Left renal cortex interstitium (tissue), 4 donors: ENCODE measurements around the gene KASH5. TPM values are rescaled to one million over a fixed set of nuclear protein-coding genes. Genes with fewer than 3 reads are reported as not detected.

ENCODE experiments used
- DNase-seq, 4 donors: peaks; one replicate each; pipeline ENCODE4 v3.0.0-alpha.2; 2013; ENCODE audit warnings: low read depth in 4 of 4, low spot score in 2 of 4, missing footprints in 1 of 4
- polyA plus RNA-seq, 4 donors: library from polyadenylated mRNA; unstranded; fragments of 120-200 nt; gene quantifications; one replicate each; pipeline ENCODE4 v1.2.1, GENCODE V29; 2013; ENCODE audit not compliant: insufficient read length in 4 of 4

KASH5 gene, protein sequence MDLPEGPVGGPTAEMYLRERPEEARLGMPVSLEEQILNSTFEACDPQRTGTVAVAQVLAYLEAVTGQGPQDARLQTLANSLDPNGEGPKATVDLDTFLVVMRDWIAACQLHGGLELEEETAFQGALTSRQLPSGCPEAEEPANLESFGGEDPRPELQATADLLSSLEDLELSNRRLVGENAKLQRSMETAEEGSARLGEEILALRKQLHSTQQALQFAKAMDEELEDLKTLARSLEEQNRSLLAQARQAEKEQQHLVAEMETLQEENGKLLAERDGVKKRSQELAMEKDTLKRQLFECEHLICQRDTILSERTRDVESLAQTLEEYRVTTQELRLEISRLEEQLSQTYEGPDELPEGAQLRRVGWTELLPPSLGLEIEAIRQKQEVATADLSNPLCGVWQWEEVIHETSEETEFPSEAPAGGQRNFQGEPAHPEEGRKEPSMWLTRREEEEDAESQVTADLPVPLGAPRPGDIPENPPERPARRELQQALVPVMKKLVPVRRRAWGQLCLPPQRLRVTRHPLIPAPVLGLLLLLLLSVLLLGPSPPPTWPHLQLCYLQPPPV
- polyA plus RNA-seq, result under 1 TPM; 0.10 to 0.43 (median 0.22) TPM

DNA sequence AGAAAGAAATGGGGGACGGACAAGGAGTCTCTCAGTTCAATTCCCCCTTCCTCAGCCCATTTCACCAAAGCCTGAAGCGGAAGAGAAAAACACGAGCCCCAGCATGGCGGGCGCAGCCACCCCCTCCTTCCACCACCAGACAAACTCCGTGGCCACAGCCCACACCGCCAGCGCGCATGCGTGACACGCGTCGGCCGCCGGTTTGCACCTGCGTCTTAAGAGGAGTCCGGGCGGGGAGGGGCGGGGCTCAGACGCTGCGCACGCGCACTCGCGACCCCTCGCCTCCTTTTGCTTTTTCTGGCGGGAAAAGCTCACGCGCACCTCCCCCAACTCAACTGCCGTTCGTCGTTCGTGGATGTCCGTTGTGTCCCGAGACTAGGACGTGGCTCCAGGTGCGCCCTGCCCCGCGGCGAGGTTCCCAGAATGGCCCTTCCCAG, at the start of gene KASH5:
Gene KASH5 (plus strand): TSS at position 314 of the 437 bp plus-strand sequence. CDS start 2,635 bp downstream, outside the sequence.
- peak in 1 of 4 donors; percentile 38 for DNase-seq

DNA sequence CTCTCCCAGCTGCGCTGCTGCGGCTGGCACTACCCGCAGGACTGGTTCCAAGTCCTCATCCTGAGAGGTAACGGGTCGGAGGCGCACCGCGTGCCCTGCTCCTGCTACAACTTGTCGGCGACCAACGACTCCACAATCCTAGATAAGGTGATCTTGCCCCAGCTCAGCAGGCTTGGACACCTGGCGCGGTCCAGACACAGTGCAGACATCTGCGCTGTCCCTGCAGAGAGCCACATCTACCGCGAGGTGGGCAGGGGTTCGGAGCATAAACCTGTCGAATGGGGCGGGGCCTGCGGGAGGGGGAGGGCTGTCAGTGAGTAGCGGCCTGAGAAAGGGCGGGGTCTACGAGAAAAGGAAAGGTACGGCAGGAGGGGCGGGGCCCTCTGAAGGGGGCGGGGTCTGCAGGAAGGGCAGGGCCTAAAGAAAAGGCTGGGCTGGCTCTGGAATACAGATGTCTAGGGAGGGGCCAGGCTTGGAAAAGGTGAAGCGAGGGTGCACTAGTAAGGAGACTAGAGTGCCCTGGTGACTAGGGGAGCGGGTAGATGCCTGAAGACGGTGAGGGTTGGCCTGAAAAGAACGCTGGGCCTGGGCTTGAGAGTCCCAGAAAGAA, 49.3 kb upstream of the KASH5 start:
- DNase-seq, result peak in 3 of 4 donors; percentile 53 to 67 (median 62)

- peak; percentile 63 to 89 (median 74) for DNase-seq
These were observed 48.6 kb upstream of the KASH5 start for GRCh38 chr19:49339301-49340068.

- no peak for DNase-seq
These were observed 47.8 kb upstream of the KASH5 start for GRCh38 chr19:49340069-49340864.

GRCh38 chr19:49340865-49341718, 47.0 kb upstream of the KASH5 start:
- DNase-seq, result no peak

DNA sequence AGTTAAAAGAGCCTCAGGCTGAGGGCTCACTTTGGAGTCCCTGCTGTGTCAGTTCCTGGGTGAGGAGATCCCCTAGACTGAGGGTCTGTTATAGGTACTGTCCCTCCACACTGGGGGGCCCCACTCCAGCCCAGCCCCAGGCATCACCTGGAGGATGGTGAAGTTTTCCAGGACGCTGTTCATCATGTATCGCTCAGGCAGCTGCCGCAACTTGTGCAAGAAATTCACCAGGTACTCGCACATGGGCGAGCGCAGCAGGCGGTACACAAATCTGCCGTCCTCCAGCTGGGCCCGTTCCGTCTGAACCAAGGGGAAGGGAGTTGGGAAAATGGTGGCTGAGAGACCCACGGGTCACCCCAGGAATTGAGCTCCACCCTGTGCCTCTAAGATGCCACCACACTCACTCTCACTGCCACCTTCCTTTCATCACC, 45.7 kb upstream of the KASH5 start:
- no peak for DNase-seq

- DNase-seq, result no peak
These were observed 44.9 kb upstream of the KASH5 start for GRCh38 chr19:49343123-49343522.

DNA sequence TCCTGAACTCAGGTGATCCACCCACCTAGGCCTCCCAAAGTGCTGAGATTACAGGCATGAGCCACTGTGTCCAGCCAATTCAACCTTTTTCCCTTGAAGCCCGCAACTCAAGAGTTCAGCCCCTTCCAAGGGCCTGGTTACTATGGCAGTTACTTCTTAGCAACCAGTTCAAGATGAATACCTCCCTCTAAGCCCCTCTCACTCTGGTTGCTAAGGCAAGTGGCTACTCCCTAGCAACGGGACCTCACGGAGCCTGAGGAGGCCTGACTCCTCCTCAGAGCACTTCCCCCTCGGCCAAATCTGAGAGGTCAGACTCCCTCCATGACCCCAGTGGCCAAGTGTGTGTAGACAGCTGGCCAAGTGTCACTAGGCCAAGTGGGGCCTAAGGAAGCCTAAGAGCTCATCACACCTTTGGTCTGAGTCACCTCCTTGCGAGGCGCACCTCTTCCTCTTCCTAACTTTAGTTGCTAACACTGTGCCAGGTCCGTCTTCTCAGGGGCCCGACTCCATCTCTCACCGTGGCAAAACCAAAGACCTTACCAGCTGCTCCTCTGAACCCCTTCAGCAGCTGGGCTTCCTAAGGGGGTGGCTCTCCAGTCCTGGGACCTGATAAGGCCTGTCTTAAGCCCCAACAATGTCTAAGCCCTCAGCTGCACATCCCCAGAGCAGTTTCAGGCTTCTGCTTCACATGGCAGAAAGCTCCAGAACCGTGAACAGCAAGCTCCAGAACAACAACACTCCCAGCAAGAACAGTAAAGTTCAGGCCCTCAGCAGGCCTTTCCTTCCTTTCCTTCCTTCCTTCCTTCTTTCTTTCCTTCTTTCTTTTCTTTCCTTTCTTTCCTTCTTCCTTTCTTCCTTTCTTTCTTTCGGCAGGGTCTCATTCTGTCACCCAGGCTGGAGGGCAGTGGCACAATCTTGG, 43.3 kb upstream of the KASH5 start:
- no peak for DNase-seq

GRCh38 chr19:49347191-49347590, 40.9 kb upstream of the KASH5 start:
- DNase-seq, result no peak

DNA sequence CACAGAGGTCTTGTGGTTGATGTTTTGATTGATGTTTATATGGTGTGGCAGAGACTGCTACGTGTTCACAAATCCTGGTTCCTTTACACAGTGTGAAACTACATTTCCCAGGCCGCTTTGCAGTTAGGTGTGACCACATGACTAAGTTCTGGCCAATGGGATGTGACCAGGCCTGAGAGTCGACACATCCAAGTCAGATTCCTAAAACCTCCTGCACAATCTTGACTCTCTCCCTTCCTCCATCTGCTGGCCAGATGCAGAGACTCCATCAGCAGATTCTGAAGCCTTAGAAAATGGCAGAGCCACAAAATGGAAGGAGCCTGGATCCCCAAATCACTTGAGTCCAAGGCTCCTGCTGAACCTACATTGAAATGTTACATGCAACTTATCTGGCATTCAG, 40.2 kb upstream of the KASH5 start:
- DNase-seq, result no peak

DNA sequence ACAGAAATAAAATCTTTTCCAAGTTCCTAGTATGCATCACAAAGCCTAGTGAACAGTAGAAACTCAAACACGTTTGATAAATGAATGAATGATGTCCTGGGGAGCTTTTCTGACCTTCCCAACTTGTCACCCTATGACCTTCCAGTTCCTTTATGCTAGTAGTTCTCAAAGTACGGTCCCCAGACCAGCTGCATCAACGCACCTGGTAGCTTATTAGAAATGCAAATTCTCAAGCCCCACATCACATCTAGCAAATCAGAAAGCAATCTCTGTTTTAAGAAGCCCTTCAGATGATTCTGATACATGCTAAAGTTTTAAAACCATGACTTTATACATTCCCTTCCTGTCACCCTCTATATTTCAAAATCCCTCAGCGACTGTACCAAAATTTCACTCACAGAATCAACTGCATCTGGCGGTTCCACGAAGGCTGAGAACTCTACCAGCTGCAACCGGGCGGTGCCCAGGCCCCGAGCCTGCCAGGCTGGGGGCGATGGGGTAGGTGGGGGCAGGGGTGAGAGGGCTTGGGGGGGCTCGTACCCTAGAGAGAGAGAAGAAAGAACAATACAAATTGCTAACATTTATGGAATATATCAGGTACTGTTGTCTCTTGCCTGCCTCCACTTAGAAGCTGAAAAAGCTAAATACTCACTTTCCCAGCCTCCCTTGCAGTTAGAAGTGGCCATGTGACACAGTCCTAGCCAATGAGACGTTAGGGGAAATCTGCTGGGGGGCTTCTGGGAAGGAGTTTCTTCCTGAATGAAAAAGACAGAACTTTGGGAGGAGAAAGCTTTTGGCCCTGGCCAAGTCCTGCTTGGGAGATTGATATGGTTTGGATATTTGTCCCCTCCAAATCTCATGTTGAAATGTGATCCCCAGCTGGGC, 39.5 kb upstream of the KASH5 start:
- no peak for DNase-seq

GRCh38 chr19:49349567-49349966, 38.5 kb upstream of the KASH5 start:
- DNase-seq, result no peak

DNA sequence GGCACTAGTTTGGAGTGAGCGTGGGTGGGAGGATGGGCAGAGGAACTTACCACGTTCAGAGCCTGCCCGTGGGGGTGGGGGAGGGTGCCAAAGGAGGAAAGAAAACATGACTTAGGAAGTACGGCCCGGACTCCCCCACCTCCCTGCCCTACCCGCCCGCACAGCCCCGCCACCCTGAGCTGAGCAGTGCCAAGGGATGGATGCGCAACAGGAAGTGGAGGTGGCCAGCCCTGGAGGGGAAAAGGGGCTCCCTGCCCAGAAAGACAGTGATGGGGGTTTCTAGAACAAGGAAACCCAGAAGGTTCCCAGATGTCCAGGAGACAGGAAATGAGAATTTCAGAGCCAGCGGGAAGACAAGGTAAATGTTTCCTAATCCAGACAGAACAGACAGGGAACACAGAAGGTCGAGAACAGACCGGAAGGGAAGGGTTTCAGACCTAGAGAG, 32.1 kb upstream of the KASH5 start:
- DNase-seq, result no peak

DNA sequence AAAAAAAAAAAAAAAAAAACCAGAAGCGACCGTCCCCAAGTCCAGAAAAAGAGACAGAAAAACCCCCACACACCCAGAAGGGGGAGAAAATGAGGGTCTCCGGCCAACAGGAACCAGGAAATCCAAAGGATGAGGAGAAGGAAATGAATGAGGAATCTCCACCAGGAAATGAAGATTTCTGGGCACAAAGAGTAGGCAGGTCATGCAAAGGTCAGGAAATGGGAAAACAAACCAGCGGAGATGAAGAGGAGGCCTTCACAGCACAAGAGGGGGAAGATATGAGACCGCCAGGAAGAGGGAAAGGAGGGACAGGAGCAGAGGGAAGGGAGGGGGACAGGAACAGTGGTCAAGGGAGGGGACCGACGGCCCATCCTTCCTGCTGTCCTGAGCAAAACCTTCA, 31.7 kb upstream of the KASH5 start:
- no peak for DNase-seq

DNA sequence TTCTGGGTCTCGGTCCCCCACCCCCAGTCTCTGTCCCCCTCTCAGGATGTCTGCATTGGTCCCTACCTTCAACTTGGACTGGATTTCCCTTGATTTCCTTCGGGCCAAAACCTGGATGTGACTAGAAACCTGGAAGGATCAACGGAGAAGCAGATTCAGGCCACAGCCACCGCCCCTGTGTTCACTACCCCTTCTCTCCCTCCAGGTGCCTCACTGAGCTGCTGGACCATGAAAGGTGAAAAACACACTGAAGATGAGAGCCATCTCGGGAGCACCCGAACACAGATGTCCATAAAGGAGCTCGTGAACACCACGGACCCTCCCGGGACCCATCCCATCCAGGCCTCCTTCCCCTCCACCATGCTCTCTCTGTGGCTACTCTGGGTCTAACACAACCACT, 30.9 kb upstream of the KASH5 start:
- no peak for DNase-seq

DNA sequence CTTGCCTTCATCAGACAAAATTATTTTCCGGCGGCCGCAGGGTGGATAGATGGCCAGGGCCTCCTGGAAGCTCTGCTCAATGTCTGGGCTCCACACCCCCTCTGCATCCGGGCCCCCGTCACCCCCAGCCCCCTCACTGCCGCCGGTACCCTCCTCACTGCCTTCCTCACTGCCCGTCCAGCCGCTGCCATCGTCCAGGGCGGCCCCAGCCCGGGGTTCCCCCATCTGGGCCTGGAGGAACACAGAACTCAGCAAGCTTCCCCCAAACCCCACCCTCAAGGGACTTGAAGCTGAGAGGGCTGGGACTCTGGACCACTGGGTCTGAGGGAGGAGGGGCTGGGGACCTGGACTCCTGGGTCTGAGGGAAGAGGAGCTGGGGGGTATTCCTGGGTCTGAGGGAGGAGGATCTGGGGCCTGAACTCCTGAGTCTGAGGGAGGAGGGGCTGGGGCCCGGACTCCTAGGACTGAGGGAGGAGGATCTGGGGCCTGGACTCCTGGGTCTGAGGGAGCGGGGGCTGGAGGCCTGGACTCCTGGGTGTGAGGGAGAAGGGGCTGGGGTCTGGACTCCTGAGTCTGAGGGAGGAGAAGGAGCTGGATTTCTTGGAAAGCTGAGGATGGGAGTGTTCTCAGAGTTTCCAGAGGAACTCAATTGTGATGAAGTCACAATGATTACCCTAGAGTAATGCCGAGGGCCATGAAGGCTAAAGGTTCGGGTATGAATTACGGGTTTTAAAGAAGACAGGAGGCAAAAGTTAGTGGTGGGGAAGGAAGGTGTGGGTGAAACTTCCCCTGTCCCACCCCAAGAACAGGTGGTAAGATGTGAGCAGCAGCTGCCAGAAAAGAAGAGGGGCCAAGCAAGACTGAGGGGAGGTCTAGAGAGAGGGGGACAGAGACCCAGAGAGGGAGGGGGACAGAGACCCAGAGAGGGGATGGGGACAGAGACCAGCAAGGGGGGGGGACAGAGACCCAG, 27.9 kb upstream of the KASH5 start:
- no peak for DNase-seq
